CD14-positive monocyte (primary cell): ENCODE measurements around the gene MLF2. TPM values are rescaled to one million over a fixed set of nuclear protein-coding genes. Genes with fewer than 3 reads are reported as not detected.

Source experiments
- DNase-seq, 3 donors: peaks; one replicate each; pipeline ENCODE4 v3.0.0-alpha.2; 2011 to 2022
- H2AFZ ChIP-seq: 2 replicates; pipeline ENCODE4 v1.6.0; 2012; ENCODE audit warnings: mild to moderate bottlenecking, low read depth, low read length, inconsistent platforms; ENCODE audit not compliant: insufficient read depth, poor library complexity, severe bottlenecking
- H3K27ac ChIP-seq, 2 donors: 1 replicate in 1 of 2; 2 replicates in 1 of 2; pipeline ENCODE4 v1.5.1; 2012 to 2013; ENCODE audit warnings: low read length in 2 of 2, control low read depth in 1 of 2, inconsistent platforms in 1 of 2, low read depth in 1 of 2, mild to moderate bottlenecking in 1 of 2
- H3K27me3 ChIP-seq, 2 donors: one replicate each; pipeline versions ENCODE4 v1.6.0 to v1.6.1; 2011 to 2013; ENCODE audit warnings: low read length in 2 of 2; ENCODE audit not compliant: control insufficient read depth in 2 of 2, insufficient read depth in 2 of 2
- H3K36me3 ChIP-seq, 2 donors: replicated peaks in 1 of 2; 1 replicate in 1 of 2; 2 replicates in 1 of 2; pipeline versions ENCODE4 v1.5.1 to v1.6.1; 2012 to 2013; ENCODE audit warnings: low read length in 2 of 2, control low read depth in 1 of 2, inconsistent platforms in 1 of 2, mild to moderate bottlenecking in 1 of 2; ENCODE audit not compliant: insufficient read depth in 2 of 2, control insufficient read depth in 1 of 2
- H3K4me1 ChIP-seq, 2 donors: 1 replicate in 1 of 2; 2 replicates in 1 of 2; pipeline versions ENCODE4 v1.5.1 to v1.6.1; 2012 to 2013; ENCODE audit warnings: low read length in 2 of 2, control low read depth in 1 of 2, inconsistent platforms in 1 of 2, mild to moderate bottlenecking in 1 of 2, moderate library complexity in 1 of 2; ENCODE audit not compliant: insufficient read depth in 2 of 2, control insufficient read depth in 1 of 2
- H3K4me2 ChIP-seq: replicated peaks from 2 replicates; pipeline ENCODE3; 2012; ENCODE audit warnings: low read length, moderate library complexity, mild to moderate bottlenecking; ENCODE audit not compliant: poor library complexity, severe bottlenecking; ENCODE audit errors: extremely low read depth
- H3K4me3 ChIP-seq, 3 experiments: fragments of 200-600 bp in 1 of 3; sonication (generic) in 1 of 3; replicated peaks in 1 of 3; 1 replicate in 2 of 3; 2 replicates in 1 of 3; pipeline ENCODE4 v1.5.1; 2011 to 2013; ENCODE audit warnings: low read length in 3 of 3, mild to moderate bottlenecking in 3 of 3, control low read depth in 2 of 3, low read depth in 2 of 3, inconsistent platforms in 1 of 3, moderate library complexity in 1 of 3
- H3K79me2 ChIP-seq: 2 replicates; pipeline ENCODE4 v1.6.0; 2012; ENCODE audit warnings: mild to moderate bottlenecking, control low read depth, inconsistent platforms, low read length, moderate library complexity; ENCODE audit not compliant: insufficient read depth
- H3K9ac ChIP-seq: 2 replicates; pipeline ENCODE4 v1.6.0; 2017; ENCODE audit warnings: low read length, mild to moderate bottlenecking; ENCODE audit not compliant: insufficient read depth, poor library complexity, severe bottlenecking
- H3K9me3 ChIP-seq, 2 donors: replicated peaks in 1 of 2; 1 replicate in 1 of 2; 2 replicates in 1 of 2; pipeline versions ENCODE4 v1.5.1 to v1.6.1; 2012 to 2013; ENCODE audit warnings: low read length in 2 of 2, control low read depth in 1 of 2; ENCODE audit not compliant: control insufficient read depth in 1 of 2, insufficient read depth in 1 of 2
- H4K20me1 ChIP-seq: 2 replicates; pipeline ENCODE4 v1.6.0; 2012; ENCODE audit warnings: mild to moderate bottlenecking, low read length, control low read depth, moderate library complexity; ENCODE audit not compliant: insufficient read depth
- H3K27ac Mint-ChIP-seq, 7 donors: one replicate each; pipeline ENCODE4 v1.8.0; 2020; ENCODE audit warnings: mild to moderate bottlenecking in 7 of 7, mixed read lengths in 7 of 7, moderate library complexity in 6 of 7, inconsistent platforms in 2 of 7
- H3K27me3 Mint-ChIP-seq, 3 donors: one replicate each; pipeline ENCODE4 v1.8.0; 2021 to 2022; ENCODE audit warnings: low read depth in 3 of 3, mild to moderate bottlenecking in 3 of 3, mixed read lengths in 3 of 3, moderate library complexity in 3 of 3, inconsistent platforms in 1 of 3
- H3K36me3 Mint-ChIP-seq, 2 donors: one replicate each; pipeline ENCODE4 v1.8.0; 2020; ENCODE audit warnings: mixed read lengths in 2 of 2, inconsistent platforms in 1 of 2, mild to moderate bottlenecking in 1 of 2
- H3K4me1 Mint-ChIP-seq: one replicate; pipeline ENCODE4 v1.8.0; 2020; ENCODE audit warnings: mild to moderate bottlenecking, mixed read lengths
- H3K4me3 Mint-ChIP-seq, 2 donors: one replicate each; pipeline ENCODE4 v1.8.0; 2020; ENCODE audit warnings: mild to moderate bottlenecking in 2 of 2, mixed read lengths in 2 of 2, moderate library complexity in 1 of 2
- H3K9me3 Mint-ChIP-seq, 7 donors: one replicate each; pipeline ENCODE4 v1.8.0; 2020 to 2022; ENCODE audit warnings: mixed read lengths in 7 of 7, mild to moderate bottlenecking in 6 of 7, moderate library complexity in 6 of 7, inconsistent platforms in 2 of 7
- CTCF ChIP-seq: fragments of 200-600 bp; IDR thresholded peaks from one replicate; pipeline ENCODE4 v1.8.0; 2022; ENCODE audit warnings: antibody characterized with exemption, mild to moderate bottlenecking
- WGBS: methylation state at CpG from one replicate; pipeline ENCODE4 v1.1.5; 2013; ENCODE audit warnings: missing lambda C conversion rate; ENCODE audit not compliant: insufficient coverage; 5-methylcytosine and 5-hydroxymethylcytosine counted together
- intact Hi-C, 2 donors: fragments of 100-400 bp; cut with micrococcal nuclease; formaldehyde crosslinking; loops; one replicate each; pipeline versions ENCODE4 v1.15.0 to v1.15.1; 2023
- polyA plus RNA-seq, 3 donors: library from polyadenylated mRNA; depleted of rRNA in 1 of 3; unstranded in 2 of 3; stranded (reverse) in 1 of 3; fragments of 300-500 nt in 2 of 3; fragments of >200 nt in 1 of 3; fragmentation: Illumina TruSeq in 2 of 3; gene quantifications; 1 replicate in 2 of 3; 2 replicates in 1 of 3; pipeline ENCODE4 v1.2.3, GENCODE V29; 2012 to 2021

Gene MLF2
- polyA plus RNA-seq, 3 donors, result 113 to 211 (median 140) TPM

DNA sequence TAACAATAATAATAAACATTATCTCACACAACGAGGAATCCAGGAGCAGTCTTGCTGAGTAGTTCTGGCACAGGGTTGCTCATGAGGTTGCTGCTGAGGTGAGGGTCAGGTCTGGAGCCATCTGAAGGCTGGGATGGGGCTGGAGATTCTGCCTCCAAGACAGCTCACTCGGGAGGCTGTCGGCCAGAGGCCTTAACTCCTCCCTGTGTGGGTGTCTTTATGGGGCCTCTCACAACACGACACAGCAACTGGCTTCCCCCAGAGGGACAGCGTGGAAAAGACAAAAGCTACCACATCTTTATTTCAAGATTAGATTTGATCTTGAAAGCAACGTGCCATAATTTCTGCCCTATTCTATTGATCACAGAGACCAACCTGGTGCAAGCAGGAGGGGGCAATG lies 29.2 kb upstream of the MLF2 start:
- WGBS, result no CpG with 5 or more reads among the region's 6 CpGs
- Mint-ChIP-seq H3K36me3 (no peaks in the 10 kb centered on the region), H3K9me3 (no peaks in the 10 kb centered on the region), H3K27me3 (peaks cover 14 to 19% (median 18%) of the 10 kb centered on the region in 3 donors), H3K4me1 (peaks cover 51% of the 10 kb centered on the region), H3K4me3 (no peak overlapping the region), H3K27ac (no peak overlapping the region)
- H3K9me3 ChIP-seq, result no peaks in the 10 kb centered on the region
- no peak overlapping the region for H3K9ac ChIP-seq
- TF ChIP-seq CTCF, result no peak
- no peak overlapping the region for H3K27ac ChIP-seq
- no peaks in the 10 kb centered on the region for H4K20me1 ChIP-seq
- no peak overlapping the region for H3K4me3 ChIP-seq
- no peak overlapping the region for H3K4me2 ChIP-seq
- H3K79me2 ChIP-seq, result no peaks in the 10 kb centered on the region
- intact Hi-C loops, result no loop called here
- H3K36me3 ChIP-seq, result no peaks in the 10 kb centered on the region
- H3K4me1 ChIP-seq, result peaks cover 50 to 66% of the 10 kb centered on the region in 2 donors
- H2AFZ ChIP-seq, result no peak overlapping the region
- DNase-seq, result no peak
- H3K27me3 ChIP-seq, result peaks cover 0 to 13% of the 10 kb centered on the region in 2 donors

GRCh38 chr12:6780573-6780972 lies 27.6 kb upstream of the MLF2 start:
- peaks cover 0 to 27% of the 10 kb centered on the region in 2 donors for H3K27me3 ChIP-seq
- H3K79me2 ChIP-seq, result no peaks in the 10 kb centered on the region
- H3K4me1 ChIP-seq, result peaks cover 35 to 51% of the 10 kb centered on the region in 2 donors
- Mint-ChIP-seq H3K4me3 (no peak overlapping the region), H3K36me3 (peaks cover 0 to 2% of the 10 kb centered on the region in 2 donors), H3K27ac (peak overlapping the region in 1 of 7 donors; percentile 24), H3K9me3 (no peaks in the 10 kb centered on the region), H3K27me3 (peaks cover 27 to 32% (median 30%) of the 10 kb centered on the region in 3 donors), H3K4me1 (peaks cover 38% of the 10 kb centered on the region)
- no peak overlapping the region for H3K27ac ChIP-seq
- H4K20me1 ChIP-seq, result no peaks in the 10 kb centered on the region
- TF ChIP-seq CTCF, result no peak
- no peaks in the 10 kb centered on the region for H3K36me3 ChIP-seq
- H3K4me3 ChIP-seq, result no peak overlapping the region
- intact Hi-C loops, result no loop called here
- H3K4me2 ChIP-seq, result no peak overlapping the region
- DNase-seq, result no peak
- no peak overlapping the region for H2AFZ ChIP-seq
- H3K9me3 ChIP-seq, result no peaks in the 10 kb centered on the region
- WGBS, result no CpG with 5 or more reads among the region's 6 CpGs
- no peak overlapping the region for H3K9ac ChIP-seq
